NCI-H2171 treated with DMSO at 0.1 percent for 48 hours (cell line): ENCODE results near the gene RAPGEFL1.
"Not testable (repeated sequence)": the region's sequence is repeated elsewhere in the genome, so short reads cannot be mapped to it uniquely, and the experiment has no call there.

Experiments
- DNase-seq: peaks from one replicate; lab custom pipeline; 2025; lab: John Stamatoyannopoulos, UW

The RAPGEFL1 gene

GRCh38 chr17:40177275-40177874 lies at the start of gene RAPGEFL1:
TSS of gene RAPGEFL1 (plus strand) at chr17:40177470. CDS start at chr17:40177862, 392 bp downstream.
- peak; percentile 85 for DNase-seq

GRCh38 chr17:40129498-40129897 lies 47.8 kb upstream of the RAPGEFL1 start:
- no peak for DNase-seq

GRCh38 chr17:40130352-40131042 lies 46.8 kb upstream of the RAPGEFL1 start:
- no peak for DNase-seq

GRCh38 chr17:40134184-40134583 lies 43.1 kb upstream of the RAPGEFL1 start:
- DNase-seq, result no peak

- no peak for DNase-seq
These were observed 41.5 kb upstream of the RAPGEFL1 start for GRCh38 chr17:40135817-40136216.

GRCh38 chr17:40139566-40140058 lies 37.7 kb upstream of the RAPGEFL1 start:
- DNase-seq, result no peak

GRCh38 chr17:40143166-40143565 lies 34.1 kb upstream of the RAPGEFL1 start:
- not testable (repeated sequence) for DNase-seq

- DNase-seq, result no peak
These were observed 31.8 kb upstream of the RAPGEFL1 start for GRCh38 chr17:40145476-40145875.

- DNase-seq, result no peak
These were observed 28.7 kb upstream of the RAPGEFL1 start for GRCh38 chr17:40148527-40148926.

GRCh38 chr17:40150276-40150675 lies 27.0 kb upstream of the RAPGEFL1 start:
- DNase-seq, result no peak

GRCh38 chr17:40151414-40151963 lies 25.8 kb upstream of the RAPGEFL1 start:
- no peak for DNase-seq

- DNase-seq, result no peak
These were observed 23.6 kb upstream of the RAPGEFL1 start for GRCh38 chr17:40153603-40154236.

GRCh38 chr17:40157973-40158372 lies 19.3 kb upstream of the RAPGEFL1 start:
- no peak for DNase-seq

GRCh38 chr17:40158438-40159013 lies 18.7 kb upstream of the RAPGEFL1 start:
- DNase-seq, result no peak

GRCh38 chr17:40159456-40159855 lies 17.8 kb upstream of the RAPGEFL1 start:
- no peak for DNase-seq

- DNase-seq, result no peak
These were observed 9.5 kb upstream of the RAPGEFL1 start for GRCh38 chr17:40167685-40168261.

- DNase-seq, result peak; percentile 62
These were observed 8.9 kb upstream of the RAPGEFL1 start for GRCh38 chr17:40168262-40168832.

- no peak for DNase-seq
These were observed 6.9 kb upstream of the RAPGEFL1 start for GRCh38 chr17:40170325-40170724.

- no peak for DNase-seq
These were observed 5.5 kb upstream of the RAPGEFL1 start for GRCh38 chr17:40171750-40172149.

- DNase-seq, result no peak
These were observed 4.0 kb upstream of the RAPGEFL1 start for GRCh38 chr17:40173091-40173777.

- DNase-seq, result no peak
These were observed 3.5 kb upstream of the RAPGEFL1 start for GRCh38 chr17:40173778-40174135.
